Measurements from ENCODE around the gene ZNF205.

ZNF205 gene

GRCh38 chr16:3155181-3155580 is 42.8 kb downstream of the ZNF205 start:
- H3K4me1 ChIP-seq (ENCODE audit: control insufficient read depth in 1 of 2, insufficient read depth in 2 of 2, low read length in 2 of 2), result peaks cover 10 to 11% of the 10 kb centered on the region in 2 experiments
- H2BK120ac ChIP-seq (ENCODE audit: insufficient read depth, low read length, poor library complexity), result no peak overlapping the region
- peaks cover 10% of the 10 kb centered on the region for H3K79me1 ChIP-seq (ENCODE audit: low read length)
- H4K91ac ChIP-seq (ENCODE audit: low read depth, low read length), result no peak overlapping the region
- H4K12ac ChIP-seq (ENCODE audit: low read depth, low read length), result no peak overlapping the region
- H3K4ac ChIP-seq (ENCODE audit: low read depth, low read length), result no peak overlapping the region
- no peak overlapping the region for H2BK12ac ChIP-seq (ENCODE audit: low read length)
- peaks cover 8% of the 10 kb centered on the region for H3K79me2 ChIP-seq (ENCODE audit: control insufficient read depth, insufficient read depth, low read length, poor library complexity)
- peaks cover 5% of the 10 kb centered on the region for H3K9me3 ChIP-seq (ENCODE audit: insufficient read depth, low read depth, low read length)
- no peak overlapping the region for H4K8ac ChIP-seq (ENCODE audit: low read depth, low read length)
- H3K27ac ChIP-seq (ENCODE audit: low read depth, low read length), result no peak overlapping the region
- no peak overlapping the region for H2AFZ ChIP-seq (ENCODE audit: insufficient read depth, low read length, poor library complexity)
- no peak overlapping the region for H3K14ac ChIP-seq (ENCODE audit: low read length)
- no CpG with 5 or more reads among the region's 2 CpGs for WGBS (ENCODE audit: extremely low coverage, insufficient coverage, insufficient read length)
- H2AK5ac ChIP-seq (ENCODE audit: low read length), result no peak overlapping the region
- no peak overlapping the region for H3K23ac ChIP-seq (ENCODE audit: low read length)
- no peak overlapping the region for H3K4me2 ChIP-seq (ENCODE audit: low read length)
- no peak overlapping the region for H2BK5ac ChIP-seq (ENCODE audit: low read depth, low read length, poor library complexity)
- no peaks in the 10 kb centered on the region for H3K36me3 ChIP-seq (ENCODE audit: control insufficient read depth in 1 of 2, insufficient read depth in 2 of 2, low read length in 2 of 2)
- H3K27me3 ChIP-seq (ENCODE audit: insufficient read depth, low read length), result no peaks in the 10 kb centered on the region
- no peak overlapping the region for H3K9ac ChIP-seq (ENCODE audit: low read length)
- no peak overlapping the region for H3K4me3 ChIP-seq (ENCODE audit: low read depth, low read length)
- H3K18ac ChIP-seq (ENCODE audit: low read length), result no peak overlapping the region
- no peak for DNase-seq

- Histone ChIP-seq H3K79me2 (ENCODE audit: control insufficient read depth, insufficient read depth, low read length, poor library complexity) (peaks cover 8% of the 10 kb centered on the region), H2BK5ac (ENCODE audit: low read depth, low read length, poor library complexity) (no peak overlapping the region), H3K14ac (ENCODE audit: low read length) (no peak overlapping the region), H3K4me1 (ENCODE audit: control insufficient read depth in 1 of 2, insufficient read depth in 2 of 2, low read length in 2 of 2) (peaks cover 8 to 11% of the 10 kb centered on the region in 2 experiments), H4K8ac (ENCODE audit: low read depth, low read length) (no peak overlapping the region), H4K12ac (ENCODE audit: low read depth, low read length) (no peak overlapping the region), H3K9ac (ENCODE audit: low read length) (no peak overlapping the region), H2BK120ac (ENCODE audit: insufficient read depth, low read length, poor library complexity) (no peak overlapping the region), H4K91ac (ENCODE audit: low read depth, low read length) (no peak overlapping the region), H3K27ac (ENCODE audit: low read depth, low read length) (no peak overlapping the region), H3K4me2 (ENCODE audit: low read length) (no peak overlapping the region), H3K9me3 (ENCODE audit: insufficient read depth, low read depth, low read length) (peaks cover 5% of the 10 kb centered on the region), H3K79me1 (ENCODE audit: low read length) (peaks cover 7% of the 10 kb centered on the region), H2BK12ac (ENCODE audit: low read length) (no peak overlapping the region), H3K4me3 (ENCODE audit: low read depth, low read length) (no peak overlapping the region), H3K18ac (ENCODE audit: low read length) (no peak overlapping the region), H3K27me3 (ENCODE audit: insufficient read depth, low read length) (no peaks in the 10 kb centered on the region), H3K23ac (ENCODE audit: low read length) (no peak overlapping the region), H3K36me3 (ENCODE audit: control insufficient read depth in 1 of 2, insufficient read depth in 2 of 2, low read length in 2 of 2) (no peaks in the 10 kb centered on the region), H3K4ac (ENCODE audit: low read depth, low read length) (no peak overlapping the region), H2AFZ (ENCODE audit: insufficient read depth, low read length, poor library complexity) (no peak overlapping the region), H2AK5ac (ENCODE audit: low read length) (no peak overlapping the region)
- no CpG with 5 or more reads among the region's 3 CpGs for WGBS (ENCODE audit: extremely low coverage, insufficient coverage, insufficient read length)
- no peak for DNase-seq
These were observed 43.6 kb downstream of the ZNF205 start for GRCh38 chr16:3155972-3156371.

GRCh38 chr16:3157229-3158025 is 45.0 kb downstream of the ZNF205 start:
- peaks cover 6 to 9% of the 10 kb centered on the region in 2 experiments for H3K4me1 ChIP-seq (ENCODE audit: control insufficient read depth in 1 of 2, insufficient read depth in 2 of 2, low read length in 2 of 2)
- no peak overlapping the region for H4K12ac ChIP-seq (ENCODE audit: low read depth, low read length)
- H3K9me3 ChIP-seq (ENCODE audit: insufficient read depth, low read depth, low read length), result peaks cover 5% of the 10 kb centered on the region
- H3K79me1 ChIP-seq (ENCODE audit: low read length), result peaks cover 7% of the 10 kb centered on the region
- no peak overlapping the region for H3K4ac ChIP-seq (ENCODE audit: low read depth, low read length)
- H3K27me3 ChIP-seq (ENCODE audit: insufficient read depth, low read length), result no peaks in the 10 kb centered on the region
- no peak overlapping the region for H2AK5ac ChIP-seq (ENCODE audit: low read length)
- H2BK5ac ChIP-seq (ENCODE audit: low read depth, low read length, poor library complexity), result no peak overlapping the region
- no peak overlapping the region for H4K91ac ChIP-seq (ENCODE audit: low read depth, low read length)
- H2AFZ ChIP-seq (ENCODE audit: insufficient read depth, low read length, poor library complexity), result peak overlapping the region; percentile 95
- H3K4me3 ChIP-seq (ENCODE audit: low read depth, low read length), result peak overlapping the region; percentile 69
- no peak overlapping the region for H3K14ac ChIP-seq (ENCODE audit: low read length)
- peak overlapping the region; percentile 81 for H3K4me2 ChIP-seq (ENCODE audit: low read length)
- no peak overlapping the region for H3K9ac ChIP-seq (ENCODE audit: low read length)
- no peak overlapping the region for H3K27ac ChIP-seq (ENCODE audit: low read depth, low read length)
- no peak overlapping the region for H2BK120ac ChIP-seq (ENCODE audit: insufficient read depth, low read length, poor library complexity)
- no peaks in the 10 kb centered on the region for H3K36me3 ChIP-seq (ENCODE audit: control insufficient read depth in 1 of 2, insufficient read depth in 2 of 2, low read length in 2 of 2)
- no peak overlapping the region for H3K18ac ChIP-seq (ENCODE audit: low read length)
- no peak overlapping the region for H3K23ac ChIP-seq (ENCODE audit: low read length)
- peak overlapping the region; percentile 29 for H4K8ac ChIP-seq (ENCODE audit: low read depth, low read length)
- no CpG with 5 or more reads among the region's 59 CpGs for WGBS (ENCODE audit: extremely low coverage, insufficient coverage, insufficient read length)
- H3K79me2 ChIP-seq (ENCODE audit: control insufficient read depth, insufficient read depth, low read length, poor library complexity), result peaks cover 8% of the 10 kb centered on the region
- H2BK12ac ChIP-seq (ENCODE audit: low read length), result no peak overlapping the region
- peak; percentile 82 to 93 for DNase-seq

GRCh38 chr16:3158026-3158509 is 45.7 kb downstream of the ZNF205 start:
- Histone ChIP-seq H3K14ac (ENCODE audit: low read length) (peak overlapping the region; percentile 78), H3K27me3 (ENCODE audit: insufficient read depth, low read length) (no peaks in the 10 kb centered on the region), H4K8ac (ENCODE audit: low read depth, low read length) (peak overlapping the region; percentile 81), H2BK5ac (ENCODE audit: low read depth, low read length, poor library complexity) (peak overlapping the region; percentile 59), H3K36me3 (ENCODE audit: control insufficient read depth in 1 of 2, insufficient read depth in 2 of 2, low read length in 2 of 2) (no peaks in the 10 kb centered on the region), H4K91ac (ENCODE audit: low read depth, low read length) (peak overlapping the region; percentile 41), H3K4me2 (ENCODE audit: low read length) (peak overlapping the region; percentile 81), H3K79me2 (ENCODE audit: control insufficient read depth, insufficient read depth, low read length, poor library complexity) (peaks cover 8% of the 10 kb centered on the region), H4K12ac (ENCODE audit: low read depth, low read length) (no peak overlapping the region), H3K18ac (ENCODE audit: low read length) (peak overlapping the region; percentile 72), H3K23ac (ENCODE audit: low read length) (no peak overlapping the region), H2AK5ac (ENCODE audit: low read length) (no peak overlapping the region), H3K4ac (ENCODE audit: low read depth, low read length) (no peak overlapping the region), H3K9ac (ENCODE audit: low read length) (no peak overlapping the region), H2BK120ac (ENCODE audit: insufficient read depth, low read length, poor library complexity) (peak overlapping the region; percentile 9), H3K4me3 (ENCODE audit: low read depth, low read length) (peak overlapping the region; percentile 70), H2BK12ac (ENCODE audit: low read length) (no peak overlapping the region), H3K79me1 (ENCODE audit: low read length) (peaks cover 7% of the 10 kb centered on the region), H2AFZ (ENCODE audit: insufficient read depth, low read length, poor library complexity) (peak overlapping the region; percentile 95), H3K27ac (ENCODE audit: low read depth, low read length) (peak overlapping the region; percentile 1), H3K9me3 (ENCODE audit: insufficient read depth, low read depth, low read length) (peaks cover 5% of the 10 kb centered on the region), H3K4me1 (ENCODE audit: control insufficient read depth in 1 of 2, insufficient read depth in 2 of 2, low read length in 2 of 2) (peaks cover 6 to 9% of the 10 kb centered on the region in 2 experiments)
- no CpG with 5 or more reads among the region's 27 CpGs for WGBS (ENCODE audit: extremely low coverage, insufficient coverage, insufficient read length)
- DNase-seq, result no peak
